Activated naive CD4-positive, alpha-beta T cell treated with anti-CD3 and anti-CD28 coated beads for 36 hours (primary cell): Measurements from ENCODE around the gene LYRM4. TPM values are rescaled to one million over a fixed set of nuclear protein-coding genes. Genes with fewer than 3 reads are reported as not detected.
"Not testable (repeated sequence)": the region's sequence is repeated elsewhere in the genome, so short reads cannot be mapped to it uniquely, and the experiment has no call there.

ENCODE experiments used
- CTCF ChIA-PET: fragments of 350-600 bp; sonication (Branson Sonifier 250); formaldehyde crosslinking; loops from one replicate; lab custom pipeline; 2021; ENCODE audit warnings: antibody characterized with exemption; lab: Charles Lee
- DNase-seq: peaks from one replicate; pipeline ENCODE4 v3.0.0-alpha.2; 2020
- H3K27ac Mint-ChIP-seq: one replicate; pipeline ENCODE4 v1.8.0; 2021; ENCODE audit warnings: mild to moderate bottlenecking, mixed read lengths
- H3K27me3 Mint-ChIP-seq: one replicate; pipeline ENCODE4 v1.8.0; 2021; ENCODE audit warnings: low read depth, mixed read lengths
- H3K36me3 Mint-ChIP-seq: one replicate; pipeline ENCODE4 v1.8.0; 2021; ENCODE audit warnings: low read depth, mixed read lengths
- H3K4me1 Mint-ChIP-seq: one replicate; pipeline ENCODE4 v1.8.0; 2021; ENCODE audit warnings: low read depth, mixed read lengths
- H3K4me3 Mint-ChIP-seq: one replicate; pipeline ENCODE4 v1.8.0; 2021; ENCODE audit warnings: mild to moderate bottlenecking, moderate library complexity, mixed read lengths
- H3K9me3 Mint-ChIP-seq: one replicate; pipeline ENCODE4 v1.8.0; 2021; ENCODE audit warnings: mixed read lengths
- intact Hi-C: fragments of 100-400 bp; cut with micrococcal nuclease; formaldehyde crosslinking; loops from one replicate; pipeline ENCODE4 v1.15.1; 2023
- microRNA-seq: library from miRNA; unstranded; fragments of <30 nt; microRNA quantifications from one replicate; pipeline ENCODE4 v1.2.0, GENCODE V29; 2022; ENCODE audit warnings: borderline microRNAs expressed, borderline replicate concordance
- total RNA-seq, 2 experiments: library from RNA; stranded (reverse); gene quantifications; one replicate each; pipeline ENCODE4 v1.2.3, GENCODE V29; 2021

LYRM4 gene
- total RNA-seq, 2 experiments from 2014 or later = 46.2 to 51.6 TPM

DNA sequence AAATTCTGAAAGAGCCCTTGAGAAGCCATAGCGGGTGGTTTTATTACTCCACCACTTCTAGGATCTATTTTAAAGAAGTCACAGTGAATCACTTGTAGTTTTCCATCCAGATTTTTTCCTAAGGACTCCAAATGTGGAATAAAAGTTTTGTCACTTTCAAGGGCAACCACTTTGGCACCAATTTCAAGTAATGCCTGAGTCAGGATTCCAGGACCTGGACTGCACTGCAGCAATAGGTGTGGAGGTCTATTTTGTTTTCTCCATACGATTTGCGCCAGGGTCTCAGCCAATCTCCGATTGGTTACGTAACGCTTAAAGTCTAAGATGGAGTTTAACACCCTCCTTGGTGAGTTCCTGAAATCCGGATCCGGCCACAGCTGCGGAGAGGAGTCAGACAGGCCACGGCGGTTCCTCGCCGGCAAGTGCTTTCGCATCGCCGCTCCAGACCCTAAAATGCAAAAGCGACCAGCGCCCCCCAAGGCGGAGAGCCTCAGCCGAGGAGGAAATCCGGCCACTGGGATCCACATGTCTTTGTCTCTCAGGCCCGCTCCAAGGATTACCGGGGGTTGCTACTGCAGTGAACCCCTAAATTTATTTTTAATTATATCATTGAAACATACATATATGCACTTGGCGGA is 194.2 kb downstream of the LYRM4 start:
- no peak overlapping the region for H3K4me3 Mint-ChIP-seq
- DNase-seq = no peak
- peaks cover 5% of the 10 kb centered on the region for H3K9me3 Mint-ChIP-seq
- no peaks in the 10 kb centered on the region for H3K36me3 Mint-ChIP-seq
- intact Hi-C loops = no loop called here
- no peaks in the 10 kb centered on the region for H3K27me3 Mint-ChIP-seq
- CTCF ChIA-PET = no interaction called here
- no peaks in the 10 kb centered on the region for H3K4me1 Mint-ChIP-seq
- H3K27ac Mint-ChIP-seq = no peak overlapping the region

DNA sequence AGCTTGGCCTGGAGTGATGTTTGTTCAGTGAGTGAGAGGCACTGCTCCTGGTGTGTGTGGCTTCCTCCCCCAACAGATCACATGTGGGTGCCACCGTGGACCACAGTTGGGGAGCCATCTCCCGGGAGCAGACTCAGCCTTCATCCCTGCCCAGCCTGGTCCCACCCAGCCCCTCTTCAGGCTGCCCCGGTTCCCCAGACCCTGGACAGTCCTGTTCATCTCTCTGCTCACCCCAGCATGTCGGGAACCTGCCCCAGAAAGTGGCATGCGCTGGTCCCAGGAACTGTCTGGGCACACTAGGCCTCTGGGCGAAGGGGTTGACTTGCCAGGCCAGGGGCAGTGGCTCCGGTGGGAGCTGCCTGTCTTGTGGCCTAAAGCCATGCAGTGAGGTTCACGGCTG is 197.1 kb downstream of the LYRM4 start:
- H3K9me3 Mint-ChIP-seq = peaks cover 5% of the 10 kb centered on the region
- no peak overlapping the region for H3K27ac Mint-ChIP-seq
- H3K4me3 Mint-ChIP-seq = no peak overlapping the region
- no peaks in the 10 kb centered on the region for H3K4me1 Mint-ChIP-seq
- intact Hi-C loops = no loop called here
- no peaks in the 10 kb centered on the region for H3K27me3 Mint-ChIP-seq
- H3K36me3 Mint-ChIP-seq = no peaks in the 10 kb centered on the region
- CTCF ChIA-PET = no interaction called here
- DNase-seq = no peak

DNA sequence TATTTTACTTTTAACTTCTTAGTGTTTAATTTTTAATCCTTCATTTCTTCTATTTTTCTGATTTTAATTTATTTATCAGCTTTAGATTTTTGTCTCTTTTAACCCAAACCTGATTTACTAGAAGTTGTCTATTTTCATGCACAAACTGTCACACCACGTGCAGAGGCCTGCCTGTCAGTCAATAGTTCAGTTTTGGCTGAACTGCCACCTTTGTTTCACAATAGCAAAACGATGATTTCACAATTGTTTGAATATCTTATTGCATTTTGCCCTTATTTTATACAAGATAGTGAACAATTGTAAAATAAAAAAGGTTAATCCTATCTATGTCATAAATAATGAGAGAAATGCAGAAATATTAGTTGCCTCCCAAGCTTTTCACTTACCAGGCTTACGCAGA is 199.6 kb downstream of the LYRM4 start:
- no peaks in the 10 kb centered on the region for H3K36me3 Mint-ChIP-seq

DNA sequence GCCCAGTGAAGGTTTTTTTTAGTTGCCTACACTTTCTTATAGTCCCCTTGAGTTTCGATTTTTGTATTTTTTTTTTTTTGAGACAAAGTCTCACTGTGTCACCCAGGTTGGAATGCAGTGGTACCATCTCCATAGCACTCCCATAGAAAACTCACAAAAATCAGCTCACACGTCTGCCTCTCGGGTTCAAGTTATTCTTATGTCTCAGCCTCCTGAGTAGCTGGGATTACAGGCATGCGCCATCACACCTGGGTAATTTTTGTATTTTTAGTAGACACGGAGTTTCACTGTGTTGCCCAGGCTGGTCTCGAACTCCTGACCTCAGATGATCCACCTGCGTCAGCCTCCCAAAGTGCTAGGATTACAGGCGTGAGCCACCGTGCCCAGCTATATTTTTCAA is 200.3 kb downstream of the LYRM4 start:
- H3K4me3 Mint-ChIP-seq, CTCF ChIA-PET, H3K36me3 Mint-ChIP-seq, H3K9me3 Mint-ChIP-seq, intact Hi-C loops, DNase-seq, H3K27me3 Mint-ChIP-seq, H3K27ac Mint-ChIP-seq, H3K4me1 Mint-ChIP-seq: not testable (repeated sequence)

More for the DNA sequence above, 199.6 kb downstream of the LYRM4 start:
- Mint-ChIP-seq H3K4me1 (no peaks in the 10 kb centered on the region), H3K27ac (no peak overlapping the region), H3K27me3 (no peaks in the 10 kb centered on the region), H3K4me3 (no peak overlapping the region), H3K9me3 (no peaks in the 10 kb centered on the region)
- CTCF ChIA-PET = no interaction called here
- DNase-seq = no peak
- intact Hi-C loops = no loop called here

DNA sequence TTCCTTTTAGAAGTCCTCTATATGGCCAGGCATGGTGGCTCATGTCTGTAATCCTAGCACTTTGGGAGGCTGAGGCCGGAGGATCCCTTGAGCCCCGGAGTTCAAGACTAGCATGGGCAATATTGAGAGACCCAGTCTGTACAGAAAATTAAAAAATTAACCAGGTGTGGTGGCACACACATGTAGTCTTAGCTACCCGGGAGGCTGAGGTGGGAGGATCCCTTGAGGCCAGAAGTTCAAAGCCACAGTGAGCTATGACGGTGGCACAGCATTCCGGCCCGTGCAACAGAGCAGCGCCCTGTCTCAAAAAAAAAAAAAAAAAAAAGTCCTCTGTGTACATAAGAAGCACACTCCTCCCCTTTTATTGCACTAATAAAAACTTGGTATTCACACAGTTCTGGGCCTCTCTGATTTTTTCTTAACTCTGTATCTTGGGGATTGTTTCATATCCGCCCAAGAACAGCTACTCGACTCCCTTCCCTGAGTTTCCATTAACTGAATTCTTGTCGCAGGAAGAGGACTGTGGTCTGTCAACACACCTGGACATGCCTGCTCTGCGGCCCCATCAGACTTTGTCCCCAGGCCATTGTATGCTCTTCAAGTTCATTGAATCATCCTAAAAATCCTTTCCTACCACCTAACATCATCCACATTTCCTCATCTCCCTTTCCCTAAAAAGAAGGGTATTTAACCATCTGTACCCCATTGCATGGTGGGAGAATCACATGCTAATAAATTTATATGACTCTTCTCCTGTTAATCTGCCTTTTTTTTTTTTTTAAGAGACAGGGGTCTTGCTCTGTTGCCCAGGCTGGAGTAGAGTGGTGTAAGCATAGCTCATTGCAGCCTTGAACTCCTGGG is 201.5 kb downstream of the LYRM4 start:
- CTCF ChIA-PET = interaction anchor here (0.7 kb wide), 1 partner anchor 22 kb away, joined by 8 read pairs; no protein-coding TSS in a partner anchor
- no peaks in the 10 kb centered on the region for H3K36me3 Mint-ChIP-seq
- DNase-seq = no peak
- no peak overlapping the region for H3K4me3 Mint-ChIP-seq
- intact Hi-C loops = no loop called here
- no peaks in the 10 kb centered on the region for H3K4me1 Mint-ChIP-seq
- H3K27ac Mint-ChIP-seq = no peak overlapping the region
- no peaks in the 10 kb centered on the region for H3K27me3 Mint-ChIP-seq
- H3K9me3 Mint-ChIP-seq = no peaks in the 10 kb centered on the region

Small RNAs within 50 kb of the gene (microRNA-seq; reads per million reads assigned to microRNA genes)
- 14.8 reads per million, percentile 30 among the genes with 10 or more reads in this experiment for gene MIR3691

Other genes with a start within 250 kb of the LYRM4 start
- not detected for gene PPP1R3G, start 175.6 kb downstream of the LYRM4 start, total RNA-seq
- gene FARS2, start 563 bp upstream of the LYRM4 start, total RNA-seq = 10 to 100 TPM; 15.4 to 15.8 TPM